Ascending aorta (tissue), 2 donors: Measurements from ENCODE around the gene ARHGAP24. TPM values are rescaled to one million over a fixed set of nuclear protein-coding genes. Genes with fewer than 3 reads are reported as not detected.
A peak's percentile ranks its signal among the peaks of the same experiment; 100 is the strongest.

Experiments
- DNase-seq, 2 donors: peaks; one replicate each; pipeline ENCODE4 v3.0.0-alpha.2; 2019; ENCODE audit warnings: low spot score in 2 of 2
- H3K27ac ChIP-seq, 2 donors: fragments of 200-600 bp; sonication (generic); one replicate each; pipeline ENCODE4 v1.5.1; 2016 to 2017; ENCODE audit warnings: mild to moderate bottlenecking in 1 of 2
- H3K27me3 ChIP-seq: fragments of 200-600 bp; sonication (generic); one replicate; pipeline ENCODE4 v1.5.1; 2017
- H3K36me3 ChIP-seq, 2 donors: fragments of 200-600 bp; sonication (generic); one replicate each; pipeline ENCODE4 v1.5.1; 2016
- H3K4me1 ChIP-seq, 2 donors: fragments of 200-600 bp; sonication (generic); one replicate each; pipeline ENCODE4 v1.5.1; 2016 to 2017; ENCODE audit warnings: mild to moderate bottlenecking in 1 of 2
- H3K4me3 ChIP-seq, 2 donors: fragments of 200-600 bp; sonication (generic); one replicate each; pipeline ENCODE4 v1.5.1; 2016 to 2017; ENCODE audit warnings: mild to moderate bottlenecking in 1 of 2
- H3K9me3 ChIP-seq, 2 donors: fragments of 200-600 bp; sonication (generic); one replicate each; pipeline ENCODE4 v1.5.1; 2016
- intact Hi-C: fragments of 100-400 bp; cut with DNase I; formaldehyde crosslinking; loops from one replicate; pipeline ENCODE4 v1.15.1; 2023
- total RNA-seq: library from RNA; depleted of rRNA; stranded (reverse); fragments of >200 nt; gene quantifications from one replicate; pipeline ENCODE4 v1.1.0, GENCODE V29; 2016
- TF ChIP-seq, protein P1 (sequence below), 3 experiments: fragments of 200-600 bp in 2 of 3; fragments of 450-650 bp in 1 of 3; sonication (generic) in 2 of 3; IDR thresholded peaks; one replicate each; pipeline ENCODE4 v1.5.1; 2016 to 2019; ENCODE audit warnings: antibody characterized with exemption in 3 of 3, mild to moderate bottlenecking in 1 of 3, moderate library complexity in 1 of 3

ARHGAP24 gene
- total RNA-seq, 1 donor from 2014 or later: 13.9 TPM

DNA sequence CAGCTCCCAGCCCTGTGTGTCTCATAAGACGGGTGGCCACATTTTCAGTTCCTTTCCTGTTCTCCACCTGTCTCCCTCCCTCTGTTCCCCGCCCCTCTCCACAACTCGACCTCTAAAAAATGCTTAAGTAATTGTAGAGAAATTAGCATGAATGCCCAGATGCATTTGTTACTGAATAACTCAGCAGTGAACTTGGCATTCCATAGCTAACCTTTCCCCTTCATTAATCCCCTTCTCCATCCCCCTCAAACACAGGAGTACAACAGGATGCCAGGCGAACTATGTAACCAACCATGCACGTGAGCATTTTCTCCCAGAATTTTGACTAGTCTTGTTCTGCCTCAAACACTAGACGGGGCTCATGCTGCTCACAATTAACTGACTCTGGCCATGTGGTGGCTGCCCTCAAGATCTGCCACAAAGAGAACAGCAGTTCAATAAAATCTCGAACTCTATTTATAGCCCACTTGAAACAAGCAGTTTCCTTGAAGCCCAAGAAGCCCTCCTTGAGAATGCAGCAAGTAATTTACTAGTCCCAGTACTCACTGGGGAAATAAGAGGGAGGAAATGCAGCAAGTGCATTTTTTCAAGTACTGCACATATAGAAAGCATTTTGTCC, 351.2 kb downstream of the ARHGAP24 start:
- DNase-seq: peak in 1 of 2 donors; percentile 74
- Histone ChIP-seq H3K36me3 (no peaks in the 10 kb centered on the region), H3K27ac (peak overlapping the region; percentile 10 to 62), H3K4me3 (no peak overlapping the region), H3K27me3 (no peaks in the 10 kb centered on the region), H3K4me1 (peaks cover 16 to 25% of the 10 kb centered on the region in 2 donors), H3K9me3 (no peaks in the 10 kb centered on the region)
- TF ChIP-seq, protein P1, sequence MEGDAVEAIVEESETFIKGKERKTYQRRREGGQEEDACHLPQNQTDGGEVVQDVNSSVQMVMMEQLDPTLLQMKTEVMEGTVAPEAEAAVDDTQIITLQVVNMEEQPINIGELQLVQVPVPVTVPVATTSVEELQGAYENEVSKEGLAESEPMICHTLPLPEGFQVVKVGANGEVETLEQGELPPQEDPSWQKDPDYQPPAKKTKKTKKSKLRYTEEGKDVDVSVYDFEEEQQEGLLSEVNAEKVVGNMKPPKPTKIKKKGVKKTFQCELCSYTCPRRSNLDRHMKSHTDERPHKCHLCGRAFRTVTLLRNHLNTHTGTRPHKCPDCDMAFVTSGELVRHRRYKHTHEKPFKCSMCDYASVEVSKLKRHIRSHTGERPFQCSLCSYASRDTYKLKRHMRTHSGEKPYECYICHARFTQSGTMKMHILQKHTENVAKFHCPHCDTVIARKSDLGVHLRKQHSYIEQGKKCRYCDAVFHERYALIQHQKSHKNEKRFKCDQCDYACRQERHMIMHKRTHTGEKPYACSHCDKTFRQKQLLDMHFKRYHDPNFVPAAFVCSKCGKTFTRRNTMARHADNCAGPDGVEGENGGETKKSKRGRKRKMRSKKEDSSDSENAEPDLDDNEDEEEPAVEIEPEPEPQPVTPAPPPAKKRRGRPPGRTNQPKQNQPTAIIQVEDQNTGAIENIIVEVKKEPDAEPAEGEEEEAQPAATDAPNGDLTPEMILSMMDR (IDR thresholded peaks at IDR 0.05): peak in 2 of 3 experiments; percentile 37 to 40
- intact Hi-C loops: loop anchor here (2.0 to 5.0 kb wide), 2 partner anchors 41 to 141 kb away; no protein-coding TSS in a partner anchor

DNA sequence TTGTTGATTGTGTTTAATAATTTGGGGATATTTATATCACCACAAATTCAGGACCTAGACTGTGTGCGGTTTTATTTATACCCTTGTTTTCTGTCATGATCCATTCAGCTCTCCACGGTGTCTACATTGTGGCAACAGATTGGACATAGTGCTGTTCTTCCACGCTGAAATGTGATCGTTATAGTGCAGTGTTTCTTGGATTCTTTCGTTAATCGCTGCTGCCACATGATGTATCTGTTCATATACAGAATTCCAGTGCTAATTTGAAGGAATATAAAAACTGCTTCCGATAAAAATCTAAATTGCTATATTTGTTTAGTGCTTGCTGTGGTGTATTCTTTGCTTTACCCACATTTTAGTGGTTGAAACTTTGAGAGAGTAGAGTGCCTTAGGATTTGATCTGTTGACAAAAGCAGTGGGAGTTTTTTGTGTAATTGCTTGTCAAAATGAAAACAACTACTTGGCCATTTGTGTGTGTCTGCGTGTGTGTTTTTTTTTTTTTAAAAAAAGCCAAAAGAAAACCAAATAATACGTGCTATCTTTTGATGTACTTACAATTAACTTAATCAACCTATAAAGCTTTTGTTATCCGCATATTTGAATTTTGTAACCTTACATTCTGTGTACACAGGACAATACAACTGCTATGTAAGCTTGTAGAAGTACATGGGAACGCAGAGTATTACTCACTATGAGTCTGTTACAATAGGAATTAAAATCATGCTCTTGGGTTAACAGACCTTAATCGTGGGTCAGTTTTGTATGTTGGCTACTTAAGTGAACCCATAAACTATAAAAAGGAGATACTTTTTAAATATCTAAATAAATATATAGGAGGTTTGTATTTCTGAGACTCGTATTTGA, 353.3 kb downstream of the ARHGAP24 start:
- H3K9me3 ChIP-seq: no peaks in the 10 kb centered on the region
- TF ChIP-seq, protein P1 (IDR thresholded peaks at IDR 0.05): no peak
- H3K27me3 ChIP-seq: no peaks in the 10 kb centered on the region
- no peaks in the 10 kb centered on the region for H3K36me3 ChIP-seq
- H3K27ac ChIP-seq: peak overlapping the region in 1 of 2 donors; percentile 47
- no peak for DNase-seq
- peak overlapping the region; percentile 27 to 61 for H3K4me3 ChIP-seq
- intact Hi-C loops: loop anchor here (5.0 kb wide), 1 partner anchor 39 kb away; no protein-coding TSS in a partner anchor
- H3K4me1 ChIP-seq: peaks cover 12 to 24% of the 10 kb centered on the region in 2 donors

DNA sequence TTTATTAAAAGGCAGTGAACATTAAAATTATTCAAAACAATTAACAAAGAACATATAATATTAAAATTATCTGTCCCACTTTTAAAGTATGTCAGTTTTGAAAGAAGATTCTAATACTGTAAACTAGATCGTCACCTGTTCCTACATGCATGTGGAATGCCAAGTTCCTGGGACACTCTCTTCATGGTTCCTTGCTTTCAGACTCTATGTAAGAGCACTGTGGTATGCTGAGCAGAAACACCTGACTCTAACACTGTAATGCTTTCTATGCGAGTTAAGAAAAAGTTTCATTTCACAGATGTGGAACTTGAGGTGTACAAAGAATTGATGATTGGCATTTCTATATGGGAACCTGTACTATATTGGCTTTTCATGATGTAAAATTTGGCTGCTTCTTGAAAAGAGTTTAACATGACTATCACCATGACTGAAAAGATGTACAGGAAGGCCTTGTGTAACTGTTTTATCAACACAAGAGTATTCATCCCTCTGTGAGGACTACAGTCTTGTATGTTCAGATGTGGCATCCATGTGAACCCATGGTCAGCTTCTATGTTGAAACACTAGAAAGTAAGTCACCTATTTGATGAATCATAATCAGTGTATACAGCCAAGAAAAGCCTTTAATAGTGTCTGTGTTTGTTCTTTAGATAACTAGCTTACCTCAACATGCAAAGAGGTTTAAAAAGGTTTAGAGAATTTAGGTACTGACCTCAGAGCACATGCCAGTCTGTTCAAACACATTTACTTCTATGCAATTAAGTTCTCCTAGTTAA, 354.5 kb downstream of the ARHGAP24 start:
- TF ChIP-seq, protein P1 (IDR thresholded peaks at IDR 0.05): no peak
- Histone ChIP-seq H3K27me3 (no peaks in the 10 kb centered on the region), H3K4me1 (peaks cover 9 to 22% of the 10 kb centered on the region in 2 donors), H3K36me3 (no peaks in the 10 kb centered on the region), H3K9me3 (no peaks in the 10 kb centered on the region), H3K4me3 (peak overlapping the region in 1 of 2 donors; percentile 61), H3K27ac (peak overlapping the region in 1 of 2 donors; percentile 16)
- intact Hi-C loops: loop anchor here (5.0 kb wide), 1 partner anchor 38 kb away; no protein-coding TSS in a partner anchor
- no peak for DNase-seq

DNA sequence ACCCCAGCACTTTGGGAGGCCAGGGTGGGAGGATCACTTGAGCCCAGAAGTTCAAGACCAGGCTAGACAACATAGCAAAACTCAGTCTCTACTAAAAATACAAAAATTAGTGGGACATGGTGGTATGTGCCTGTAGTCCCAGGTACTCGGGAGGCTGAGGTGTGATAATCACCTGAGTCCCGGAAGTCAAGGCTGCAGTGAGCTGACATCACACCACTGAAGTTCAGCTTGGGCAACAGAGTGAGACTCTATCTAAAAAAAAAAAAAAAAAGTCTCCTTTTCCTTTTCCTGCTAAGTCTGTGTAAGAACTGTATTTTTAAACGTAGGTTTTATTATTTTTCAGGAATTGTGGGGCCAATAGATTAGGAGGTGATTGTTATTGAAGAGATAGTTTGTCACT, 356.7 kb downstream of the ARHGAP24 start:
- TF ChIP-seq, protein P1 (IDR thresholded peaks at IDR 0.05): no peak

DNA sequence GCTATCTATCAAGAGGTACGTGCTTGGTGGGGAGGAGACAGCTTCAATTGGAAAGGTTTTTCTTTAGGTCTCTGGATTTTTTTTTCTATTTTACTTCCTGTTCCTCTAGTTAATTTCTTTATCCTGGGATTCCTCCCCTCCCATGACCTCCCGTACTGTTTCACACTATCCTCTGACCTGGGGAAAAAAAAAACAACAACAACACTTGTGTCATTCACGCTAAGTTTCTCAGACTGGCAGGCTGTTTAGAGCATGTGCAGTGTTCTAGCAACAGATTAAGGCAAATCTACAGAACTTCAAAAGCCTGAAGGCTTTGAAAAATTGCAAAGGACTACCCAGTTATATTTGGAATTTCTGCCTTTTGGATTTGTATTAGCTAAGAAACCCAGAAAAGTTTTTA, 358.4 kb downstream of the ARHGAP24 start:
- H3K27me3 ChIP-seq: no peaks in the 10 kb centered on the region
- intact Hi-C loops: no loop called here
- H3K9me3 ChIP-seq: no peaks in the 10 kb centered on the region
- H3K4me3 ChIP-seq: no peak overlapping the region
- no peak for DNase-seq
- no peaks in the 10 kb centered on the region for H3K36me3 ChIP-seq
- peaks cover 0 to 5% of the 10 kb centered on the region in 2 donors for H3K4me1 ChIP-seq
- TF ChIP-seq, protein P1 (IDR thresholded peaks at IDR 0.05): no peak
- peak overlapping the region in 1 of 2 donors; percentile 59 for H3K27ac ChIP-seq

More for the DNA sequence above, 356.7 kb downstream of the ARHGAP24 start:
- no peaks in the 10 kb centered on the region for H3K27me3 ChIP-seq
- intact Hi-C loops: no loop called here
- no peak for DNase-seq
- no peaks in the 10 kb centered on the region for H3K36me3 ChIP-seq
- peak overlapping the region in 1 of 2 donors; percentile 59 for H3K27ac ChIP-seq
- peaks cover under 1 to 11% of the 10 kb centered on the region in 2 donors for H3K4me1 ChIP-seq
- no peak overlapping the region for H3K4me3 ChIP-seq
- no peaks in the 10 kb centered on the region for H3K9me3 ChIP-seq
